IMR-90 (cell line): ENCODE results near the gene ACTR10. TPM values are rescaled to one million over a fixed set of nuclear protein-coding genes. Genes with fewer than 3 reads are reported as not detected.

Experiments used
- ATAC-seq: fragments of 200-7000 bp; cut with Tn5 transposase; 2 replicates; pipeline ENCODE4 v1.9.1; 2020; ENCODE audit warnings: low read depth, mild to moderate bottlenecking, moderate library complexity
- BruUV-seq: library from RNA; stranded (reverse); fragments of 400-500 nt; replicated peaks from 2 replicates; lab custom pipeline; 2021; lab: Mats Ljungman, UMichigan
- CTCF ChIA-PET: fragments of 300-600 bp; formaldehyde crosslinking; extraction: SDS; loops from one replicate; lab custom pipeline; 2021; ENCODE audit warnings: antibody characterized with exemption; lab: Yijun Ruan, JAX
- POLR2A ChIA-PET: fragments of 300-600 bp; sonication (Branson Sonifier 250); formaldehyde crosslinking; loops from one replicate; lab custom pipeline; 2022; ENCODE audit warnings: antibody characterized with exemption; ENCODE audit not compliant: unreplicated experiment; lab: Charles Lee
- DNase-seq: peaks from one replicate; pipeline ENCODE4 v3.0.0; 2013
- H2AFZ ChIP-seq: replicated peaks from 2 replicates; pipeline ENCODE3; 2013; ENCODE audit warnings: low read length, mild to moderate bottlenecking; ENCODE audit not compliant: poor library complexity
- H2AK5ac ChIP-seq: 2 replicates; pipeline ENCODE4 v1.6.1; 2013; ENCODE audit warnings: low read depth, low read length, inconsistent platforms
- H2AK9ac ChIP-seq: replicated peaks from 2 replicates; pipeline ENCODE3; 2013; ENCODE audit warnings: mild to moderate bottlenecking, low read depth, low read length, moderate library complexity; ENCODE audit not compliant: poor library complexity
- H2BK120ac ChIP-seq: 2 replicates; pipeline ENCODE4 v1.6.1; 2013; ENCODE audit warnings: low read depth, low read length, inconsistent platforms
- H2BK15ac ChIP-seq: 3 replicates; pipeline ENCODE4 v1.6.1; 2013; ENCODE audit warnings: low read depth, low read length, inconsistent platforms
- H2BK20ac ChIP-seq: 2 replicates; pipeline ENCODE4 v1.6.1; 2013; ENCODE audit warnings: low read depth, mild to moderate bottlenecking, inconsistent platforms, low read length, moderate library complexity
- H2BK5ac ChIP-seq: 2 replicates; pipeline ENCODE4 v1.6.1; 2013; ENCODE audit warnings: mild to moderate bottlenecking, low read depth, low read length, inconsistent platforms; ENCODE audit not compliant: poor library complexity, severe bottlenecking
- H3K14ac ChIP-seq: replicated peaks from 2 replicates; pipeline ENCODE4 v1.6.1; 2013; ENCODE audit warnings: low read depth, low read length, inconsistent platforms
- H3K18ac ChIP-seq: 2 replicates; pipeline ENCODE4 v1.6.1; 2013; ENCODE audit warnings: low read depth, low read length, control low read depth
- H3K23ac ChIP-seq: 2 replicates; pipeline ENCODE4 v1.6.1; 2013; ENCODE audit warnings: low read depth, low read length, inconsistent platforms
- H3K27ac ChIP-seq: 2 replicates; pipeline ENCODE4 v1.5.1; 2013; ENCODE audit warnings: mild to moderate bottlenecking, control low read depth, low read length; ENCODE audit not compliant: insufficient read depth
- H3K27me3 ChIP-seq: 2 replicates; pipeline ENCODE4 v1.6.1; 2013; ENCODE audit warnings: low read length; ENCODE audit not compliant: control insufficient read depth, insufficient read depth
- H3K36me3 ChIP-seq: 2 replicates; pipeline ENCODE4 v1.6.1; 2013; ENCODE audit warnings: low read length, mixed read lengths; ENCODE audit not compliant: control insufficient read depth, insufficient read depth
- H3K4ac ChIP-seq: 2 replicates; pipeline ENCODE4 v1.6.1; 2013; ENCODE audit warnings: low read depth, low read length, inconsistent platforms
- H3K4me1 ChIP-seq: 2 replicates; pipeline ENCODE4 v1.6.1; 2013; ENCODE audit warnings: low read length, mixed read lengths; ENCODE audit not compliant: control insufficient read depth, insufficient read depth
- H3K4me2 ChIP-seq: 2 replicates; pipeline ENCODE4 v1.6.1; 2013; ENCODE audit warnings: low read depth, mild to moderate bottlenecking, control low read depth, low read length, moderate library complexity
- H3K4me3 ChIP-seq: 2 replicates; pipeline ENCODE4 v1.5.1; 2013; ENCODE audit warnings: low read depth, mild to moderate bottlenecking, control low read depth, low read length, moderate library complexity; ENCODE audit not compliant: insufficient read depth
- H3K56ac ChIP-seq: 2 replicates; pipeline ENCODE4 v1.6.1; 2013; ENCODE audit warnings: low read length, inconsistent platforms; ENCODE audit not compliant: insufficient read depth; ENCODE audit errors: extremely low read depth
- H3K79me1 ChIP-seq, 2 experiments: 2 replicates each; pipeline ENCODE4 v1.6.1; 2013; ENCODE audit warnings: low read length in 2 of 2, inconsistent platforms in 1 of 2, low read depth in 1 of 2
- H3K9ac ChIP-seq: 2 replicates; pipeline ENCODE4 v1.6.1; 2013; ENCODE audit warnings: low read depth, low read length, control low read depth
- H3K9me1 ChIP-seq: 2 replicates; pipeline ENCODE4 v1.6.1; 2013; ENCODE audit warnings: low read length, inconsistent platforms; ENCODE audit not compliant: insufficient read depth
- H3K9me3 ChIP-seq: 2 replicates; pipeline ENCODE4 v1.6.1; 2013; ENCODE audit warnings: low read length; ENCODE audit not compliant: control insufficient read depth, insufficient read depth
- H4K20me1 ChIP-seq: 2 replicates; pipeline ENCODE4 v1.6.1; 2013; ENCODE audit warnings: low read length, inconsistent platforms; ENCODE audit not compliant: insufficient read depth
- H4K5ac ChIP-seq: 2 replicates; pipeline ENCODE4 v1.6.1; 2013; ENCODE audit warnings: mild to moderate bottlenecking, low read depth, low read length, control low read depth
- H4K8ac ChIP-seq, 2 experiments: 2 replicates each; pipeline ENCODE4 v1.6.1; 2013; ENCODE audit warnings: low read depth in 2 of 2, low read length in 2 of 2, control low read depth in 1 of 2, inconsistent platforms in 1 of 2
- H4K91ac ChIP-seq: 2 replicates; pipeline ENCODE4 v1.6.1; 2013; ENCODE audit warnings: low read depth, low read length, inconsistent platforms; ENCODE audit not compliant: insufficient read depth
- BHLHE40 ChIP-seq: fragments of 150-350 bp; IDR thresholded peaks from 2 replicates; pipeline ENCODE4 v1.6.1; 2016; ENCODE audit warnings: mild to moderate bottlenecking, low read depth, low read length
- CEBPB ChIP-seq: IDR thresholded peaks from 2 replicates; pipeline ENCODE4 v1.6.1; 2012; ENCODE audit warnings: low read depth, low read length, improper control_type of control experiment
- CHD1 ChIP-seq: IDR thresholded peaks from 2 replicates; pipeline ENCODE4 v1.6.1; 2012; ENCODE audit warnings: low read depth, low read length, improper control_type of control experiment
- CTCF ChIP-seq: conservative IDR thresholded peaks from 2 replicates; pipeline ENCODE4 v1.5.1; 2012; ENCODE audit warnings: mild to moderate bottlenecking, low read depth, low read length, improper control_type of control experiment
- FOS ChIP-seq: fragments of 150-350 bp; IDR thresholded peaks from 2 replicates; pipeline ENCODE4 v1.6.1; 2016; ENCODE audit warnings: low read depth, low read length
- MAZ ChIP-seq: IDR thresholded peaks from 2 replicates; pipeline ENCODE4 v1.6.1; 2012; ENCODE audit warnings: low read depth, mild to moderate bottlenecking, low read length, improper control_type of control experiment, moderate library complexity, borderline replicate concordance
- POLR2A ChIP-seq: IDR thresholded peaks from 2 replicates; pipeline ENCODE4 v1.6.1; 2012; ENCODE audit warnings: mild to moderate bottlenecking, low read depth, low read length
- RAD21 ChIP-seq: IDR thresholded peaks from 2 replicates; pipeline ENCODE4 v1.6.1; 2012; ENCODE audit warnings: low read length, improper control_type of control experiment
- RCOR1 ChIP-seq: IDR thresholded peaks from 2 replicates; pipeline ENCODE4 v1.6.1; 2012; ENCODE audit warnings: mild to moderate bottlenecking, low read length, improper control_type of control experiment; ENCODE audit not compliant: insufficient replicate concordance
- USF2 ChIP-seq: fragments of 150-350 bp; IDR thresholded peaks from 2 replicates; pipeline ENCODE4 v1.6.1; 2017; ENCODE audit warnings: mild to moderate bottlenecking, antibody characterized with exemption, low read length, low read depth
- WGBS, 2 experiments: methylation state at CpG; one replicate each; pipeline versions ENCODE4 v1.1.5 to v1.1.7; 2013; ENCODE audit warnings: missing lambda C conversion rate in 2 of 2; ENCODE audit not compliant: insufficient read length in 1 of 2; ENCODE audit errors: extremely low coverage in 2 of 2; 5-methylcytosine and 5-hydroxymethylcytosine counted together
- dilution Hi-C: fragments of 300-500 bp; cut with HindIII; formaldehyde crosslinking; loops from one replicate; pipeline ENCODE4 v1.14.3; 2018; ENCODE audit warnings: low sequenced_read_pairs; ENCODE audit not compliant: unreplicated experiment
- in situ Hi-C: fragments of 300-500 bp; cut with MboI; formaldehyde crosslinking; loops from 3 replicates; pipeline ENCODE4 v1.14.3; 2019; ENCODE audit warnings: low sequenced_read_pairs, inconsistent platforms, mixed read lengths
- intact Hi-C: fragments of 100-400 bp; cut with micrococcal nuclease; formaldehyde crosslinking; loops from 2 replicates; pipeline ENCODE4 v1.10.0; 2022
- polyA plus RNA-seq, 3 experiments: library from polyadenylated mRNA; depleted of rRNA; stranded (reverse); fragments of >200 nt; gene quantifications; 2 replicates each; pipeline ENCODE4 v1.2.3, GENCODE V29; 2012; ENCODE audit warnings: low replicate concordance in 1 of 3
- total RNA-seq: library from RNA; depleted of rRNA; stranded (reverse); fragments of >200 nt; gene quantifications from 2 replicates; pipeline ENCODE4 v1.2.3, GENCODE V29; 2012

The ACTR10 gene
- total and polyA plus RNA-seq, 2 of the 4 experiments (the other 2 are of a cell fraction), result 71.0 to 71.7 TPM

- no peaks in the 10 kb centered on the region for H3K27me3 ChIP-seq
- no peak overlapping the region for H4K8ac ChIP-seq
- H3K18ac ChIP-seq, result no peak overlapping the region
- WGBS, 2 experiments, result no CpG with 5 or more reads among the region's 1 CpG
- H2AK9ac ChIP-seq, result no peak overlapping the region
- H2BK120ac ChIP-seq, result no peak overlapping the region
- no peaks in the 10 kb centered on the region for H3K9me1 ChIP-seq
- no peak overlapping the region for H3K4ac ChIP-seq
- H3K27ac ChIP-seq, result no peak overlapping the region
- peaks cover 36% of the 10 kb centered on the region for H3K36me3 ChIP-seq
- no peak for ATAC-seq
- H4K20me1 ChIP-seq, result peaks cover 20% of the 10 kb centered on the region
- no peak overlapping the region for H3K4me3 ChIP-seq
- no peak overlapping the region for H3K23ac ChIP-seq
- no peak overlapping the region for H2BK20ac ChIP-seq
- H4K91ac ChIP-seq, result no peak overlapping the region
- intact Hi-C loops, result no loop called here
- H2BK5ac ChIP-seq, result peak overlapping the region; percentile 15
- DNase-seq, result no peak
- ChIA-PET CTCF (no interaction called here), POLR2A (interaction anchor here (0.5 kb wide), 1 partner anchor 145 kb away, joined by 3 read pairs; no protein-coding TSS in a partner anchor)
- no peak overlapping the region for H3K4me2 ChIP-seq
- H4K5ac ChIP-seq, result no peak overlapping the region
- TF ChIP-seq POLR2A (no peak), FOS (no peak), CHD1 (no peak), CTCF (no peak), CEBPB (no peak), RCOR1 (no peak), RAD21 (no peak), BHLHE40 (no peak), USF2 (no peak), MAZ (no peak)
- no peaks in the 10 kb centered on the region for H3K9me3 ChIP-seq
- in situ Hi-C loops, result no loop called here
- no peak overlapping the region for H3K9ac ChIP-seq
- H3K56ac ChIP-seq, result no peak overlapping the region
- H2AK5ac ChIP-seq, result no peak overlapping the region
- peaks cover 4% of the 10 kb centered on the region; the same call in 1 of the 2 replicates for H3K4me1 ChIP-seq
- no peak overlapping the region for H2AFZ ChIP-seq
- dilution Hi-C loops, result no loop called here
- no TSS peak for BruUV-seq
- no peak overlapping the region for H3K14ac ChIP-seq
- H3K79me1 ChIP-seq, result peaks cover 22 to 58% of the 10 kb centered on the region in 2 experiments
- no peak overlapping the region for H2BK15ac ChIP-seq
Measured at GRCh38 chr14:58276208-58276607, 76.3 kb downstream of the ACTR10 start.
